Cardiac muscle cell (in vitro differentiated cells and primary cell): ENCODE measurements around the gene CST7. TPM values are rescaled to one million over a fixed set of nuclear protein-coding genes. Genes with fewer than 3 reads are reported as not detected.

Experiments
- DNase-seq, 2 donors: peaks; one replicate each; pipeline versions ENCODE4 v3.0.0 to v3.0.0-alpha.2; 2010 to 2017; ENCODE audit warnings: low read depth in 1 of 2, low spot score in 1 of 2
- H3K27ac ChIP-seq: fragments of 200-600 bp; sonication (generic); 2 replicates; pipeline ENCODE4 v1.5.1; 2016
- H3K27me3 ChIP-seq: fragments of 200-600 bp; sonication (generic); 2 replicates; pipeline ENCODE4 v1.6.0; 2016; ENCODE audit warnings: control low read depth
- H3K36me3 ChIP-seq: fragments of 200-600 bp; sonication (generic); 2 replicates; pipeline ENCODE4 v1.5.1; 2016; ENCODE audit warnings: control low read depth
- H3K4me1 ChIP-seq: fragments of 200-600 bp; sonication (generic); 2 replicates; pipeline ENCODE4 v1.8.1; 2017; ENCODE audit warnings: low read depth, mild to moderate bottlenecking, mixed run types
- H3K4me3 ChIP-seq: fragments of 200-600 bp; sonication (generic); 2 replicates; pipeline ENCODE4 v1.5.1; 2016; ENCODE audit warnings: mild to moderate bottlenecking
- H3K9me3 ChIP-seq: fragments of 200-600 bp; sonication (generic); 2 replicates; pipeline ENCODE4 v1.5.1; 2017; ENCODE audit warnings: low read depth, mild to moderate bottlenecking, control low read depth
- polyA plus RNA-seq: library from polyadenylated mRNA; unstranded; fragments of >200 nt; fragmentation: Nextera tagmentation; extraction: Ambion mirVana; gene quantifications from 2 replicates; pipeline ENCODE4 v1.2.1, GENCODE V29; 2016
- total RNA-seq: library from RNA; depleted of rRNA; stranded (reverse); fragments of >200 nt; gene quantifications from 2 replicates; pipeline ENCODE4 v1.2.3, GENCODE V29; 2016
- TF ChIP-seq, protein P1 (sequence below): IDR thresholded peaks from 2 replicates; pipeline ENCODE4 v1.5.1; 2012; ENCODE audit warnings: low read depth, mild to moderate bottlenecking, low read length

The CST7 gene
- total and polyA plus RNA-seq, 2 experiments from 2014 or later: 0.20 TPM; not detected in 1

DNA sequence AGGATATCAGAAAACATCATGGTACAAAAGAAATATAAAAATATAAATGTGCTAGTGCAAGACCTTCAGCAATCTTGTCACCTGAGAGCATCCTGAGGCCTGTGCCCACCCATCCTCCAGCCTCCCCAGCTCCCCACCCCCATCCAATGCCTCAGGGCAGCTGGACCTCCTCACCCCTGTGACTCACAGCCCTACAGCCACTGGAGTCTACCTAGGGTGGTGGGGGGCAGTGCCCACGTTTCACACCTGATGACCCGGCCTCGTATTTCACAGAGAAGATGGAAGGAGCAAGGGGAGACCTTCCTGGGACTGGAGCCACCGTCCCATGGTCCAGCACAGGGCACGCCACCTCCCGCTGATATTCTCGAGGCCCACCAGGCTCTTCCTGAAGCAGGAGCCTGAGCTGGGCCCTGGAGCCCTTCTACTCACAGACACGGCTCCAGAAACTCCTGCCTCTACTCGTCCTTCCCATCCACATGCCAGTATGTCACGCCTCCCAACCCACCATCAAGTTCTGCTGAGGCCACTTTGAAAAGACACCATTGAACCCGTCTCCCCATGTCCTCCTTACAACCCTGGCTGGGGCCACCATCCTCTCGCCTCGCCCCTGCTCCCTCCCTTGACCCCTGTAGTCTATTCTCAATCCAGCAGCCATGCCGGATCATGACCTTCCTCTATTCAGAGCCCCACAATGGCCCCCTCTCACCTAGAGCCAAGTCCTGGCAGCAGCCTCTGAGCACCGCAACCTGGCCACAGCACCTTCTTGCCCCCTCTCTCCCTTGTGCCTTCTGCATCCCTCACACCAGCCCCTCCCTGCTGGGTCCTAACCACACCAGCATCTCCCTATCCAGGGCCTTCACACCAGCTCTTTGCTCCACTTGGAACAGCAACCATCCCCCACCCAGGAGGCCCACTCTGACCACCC lies 30.2 kb downstream of the CST7 start:
- Histone ChIP-seq H3K4me3 (no peak overlapping the region), H3K4me1 (no peaks in the 10 kb centered on the region), H3K27ac (no peak overlapping the region), H3K27me3 (no peaks in the 10 kb centered on the region), H3K36me3 (no peaks in the 10 kb centered on the region), H3K9me3 (no peaks in the 10 kb centered on the region)
- TF ChIP-seq, protein P1, sequence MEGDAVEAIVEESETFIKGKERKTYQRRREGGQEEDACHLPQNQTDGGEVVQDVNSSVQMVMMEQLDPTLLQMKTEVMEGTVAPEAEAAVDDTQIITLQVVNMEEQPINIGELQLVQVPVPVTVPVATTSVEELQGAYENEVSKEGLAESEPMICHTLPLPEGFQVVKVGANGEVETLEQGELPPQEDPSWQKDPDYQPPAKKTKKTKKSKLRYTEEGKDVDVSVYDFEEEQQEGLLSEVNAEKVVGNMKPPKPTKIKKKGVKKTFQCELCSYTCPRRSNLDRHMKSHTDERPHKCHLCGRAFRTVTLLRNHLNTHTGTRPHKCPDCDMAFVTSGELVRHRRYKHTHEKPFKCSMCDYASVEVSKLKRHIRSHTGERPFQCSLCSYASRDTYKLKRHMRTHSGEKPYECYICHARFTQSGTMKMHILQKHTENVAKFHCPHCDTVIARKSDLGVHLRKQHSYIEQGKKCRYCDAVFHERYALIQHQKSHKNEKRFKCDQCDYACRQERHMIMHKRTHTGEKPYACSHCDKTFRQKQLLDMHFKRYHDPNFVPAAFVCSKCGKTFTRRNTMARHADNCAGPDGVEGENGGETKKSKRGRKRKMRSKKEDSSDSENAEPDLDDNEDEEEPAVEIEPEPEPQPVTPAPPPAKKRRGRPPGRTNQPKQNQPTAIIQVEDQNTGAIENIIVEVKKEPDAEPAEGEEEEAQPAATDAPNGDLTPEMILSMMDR: no peak
- DNase-seq: no peak

DNA sequence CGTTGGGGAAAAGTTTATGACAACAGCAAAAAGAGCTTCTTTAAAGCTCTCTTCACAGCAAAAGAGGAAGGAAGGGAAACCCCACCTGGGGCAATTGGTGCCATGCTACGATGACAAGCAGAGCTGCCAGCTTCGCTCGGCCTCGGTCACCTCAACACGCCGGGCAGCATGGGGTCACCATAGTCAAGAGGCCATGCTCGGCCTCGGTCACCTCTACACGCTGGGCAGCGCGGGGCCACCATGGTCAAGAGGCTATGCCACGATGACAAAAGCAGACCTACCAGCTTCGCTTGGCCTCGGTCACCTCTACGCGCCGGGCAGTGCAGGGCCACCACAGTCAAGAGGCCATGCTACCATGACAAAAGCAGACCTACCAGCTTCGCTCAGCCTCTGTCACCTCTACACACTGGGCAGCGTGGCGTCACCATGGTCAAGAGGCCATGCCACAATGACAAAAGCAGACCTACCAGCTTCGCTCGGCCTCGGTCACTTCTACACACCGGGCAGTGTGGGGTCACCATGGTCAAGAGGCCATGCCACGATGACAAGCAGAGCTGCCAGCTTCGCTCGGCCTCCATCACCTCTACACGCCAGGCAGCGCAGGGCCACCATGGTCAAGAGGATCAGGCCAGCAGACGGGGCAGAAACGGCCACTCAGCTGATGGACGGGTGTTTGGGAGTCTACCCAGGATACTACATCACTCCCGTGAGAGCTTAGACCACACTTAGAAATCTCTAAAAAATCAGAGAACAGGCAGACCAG lies 31.4 kb downstream of the CST7 start:
- no peak overlapping the region for H3K27ac ChIP-seq
- TF ChIP-seq, protein P1: no peak
- no peak overlapping the region for H3K4me3 ChIP-seq
- no peaks in the 10 kb centered on the region for H3K36me3 ChIP-seq
- no peaks in the 10 kb centered on the region for H3K27me3 ChIP-seq
- H3K9me3 ChIP-seq: no peaks in the 10 kb centered on the region
- no peak for DNase-seq
- H3K4me1 ChIP-seq: no peaks in the 10 kb centered on the region

DNA sequence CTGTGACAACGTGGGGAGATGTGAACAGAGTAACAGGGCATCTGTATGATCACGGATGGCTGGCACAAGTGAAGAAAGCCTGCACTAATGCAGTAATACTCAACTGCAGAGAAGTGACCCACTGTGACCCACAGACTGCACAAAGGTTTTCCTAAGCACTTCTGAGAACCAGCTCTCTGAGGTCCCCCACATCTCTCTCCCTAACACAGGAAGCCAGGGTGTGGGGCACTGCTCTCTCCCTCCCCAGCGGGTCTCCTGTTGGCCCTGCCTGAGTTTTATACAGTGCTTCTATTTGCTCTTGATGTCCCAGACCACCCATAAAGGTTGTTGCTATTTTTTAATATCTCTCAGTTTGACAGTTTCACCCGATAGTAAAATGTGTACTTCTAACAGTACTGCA lies 32.2 kb downstream of the CST7 start:
- no peak overlapping the region for H3K27ac ChIP-seq
- H3K27me3 ChIP-seq: no peaks in the 10 kb centered on the region
- TF ChIP-seq, protein P1: no peak
- no peak overlapping the region for H3K4me3 ChIP-seq
- no peaks in the 10 kb centered on the region for H3K36me3 ChIP-seq
- H3K4me1 ChIP-seq: no peaks in the 10 kb centered on the region
- H3K9me3 ChIP-seq: no peaks in the 10 kb centered on the region
- no peak for DNase-seq

DNA sequence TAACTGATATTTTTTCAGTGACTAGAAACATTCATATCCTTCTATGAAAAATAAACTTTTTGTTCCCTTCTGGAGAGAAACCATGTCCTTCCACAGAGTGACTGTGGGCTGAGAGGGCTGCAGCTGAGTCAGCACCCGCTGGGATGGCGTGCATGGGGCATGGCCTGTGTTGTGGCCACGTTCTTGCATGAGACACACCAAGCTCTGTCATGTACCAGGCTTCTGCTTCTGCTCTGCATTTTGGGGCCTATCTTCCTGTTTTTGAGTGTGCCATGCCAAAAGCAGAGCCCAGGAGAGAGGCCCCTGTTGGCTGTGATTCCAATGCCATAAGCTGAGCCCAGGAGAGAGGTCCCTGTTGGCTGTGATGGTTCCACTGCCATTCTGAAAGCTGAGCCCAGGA lies 32.7 kb downstream of the CST7 start:
- DNase-seq: no peak

DNA sequence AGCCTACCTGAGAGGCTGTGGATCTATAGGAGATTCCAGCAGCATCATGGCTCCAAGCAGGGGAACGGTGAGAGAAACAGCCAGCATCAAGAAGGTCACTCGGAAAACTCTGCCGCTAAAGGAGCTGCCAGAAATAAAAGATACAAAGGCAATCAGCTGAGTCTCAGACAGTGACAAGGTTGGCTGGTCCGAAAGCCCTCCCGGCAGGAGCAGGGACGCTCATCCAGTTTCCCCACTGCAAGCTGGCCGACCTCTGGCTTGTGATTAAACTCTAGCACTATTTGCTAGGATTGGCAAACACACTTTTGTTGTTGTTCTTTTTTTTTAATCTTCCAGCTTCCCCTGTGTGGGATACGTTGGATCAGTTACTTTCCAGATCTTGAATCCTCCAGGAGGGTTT lies 34.8 kb downstream of the CST7 start:
- Histone ChIP-seq H3K4me1 (no peaks in the 10 kb centered on the region), H3K36me3 (no peaks in the 10 kb centered on the region), H3K4me3 (no peak overlapping the region), H3K27ac (no peak overlapping the region), H3K27me3 (no peaks in the 10 kb centered on the region), H3K9me3 (no peaks in the 10 kb centered on the region)
- TF ChIP-seq, protein P1: no peak
- no peak for DNase-seq

More for the DNA sequence above, 32.7 kb downstream of the CST7 start:
- no peaks in the 10 kb centered on the region for H3K27me3 ChIP-seq
- no peak overlapping the region for H3K27ac ChIP-seq
- H3K4me3 ChIP-seq: no peak overlapping the region
- no peaks in the 10 kb centered on the region for H3K36me3 ChIP-seq
- TF ChIP-seq, protein P1: no peak
- no peaks in the 10 kb centered on the region for H3K9me3 ChIP-seq
- no peaks in the 10 kb centered on the region for H3K4me1 ChIP-seq
